Astrocyte of the cerebellum (primary cell): Measurements from ENCODE around the gene NUDT1.

ENCODE experiments used
- DNase-seq: peaks from one replicate; pipeline ENCODE4 v3.0.0-alpha.2; 2011; ENCODE audit warnings: low read depth
- H3K4me3 ChIP-seq: 2 replicates; pipeline ENCODE4 v1.5.1; 2011; ENCODE audit warnings: mild to moderate bottlenecking, low read depth, low read length, moderate library complexity
- CTCF ChIP-seq: IDR thresholded peaks from 2 replicates; pipeline ENCODE4 v1.5.1; 2012; ENCODE audit warnings: low read length, low read depth, moderate library complexity, mild to moderate bottlenecking; ENCODE audit errors: missing control alignments
- in situ Hi-C: cut with HindIII; loops from 2 replicates; pipeline ENCODE4 v1.10.0; 2017; ENCODE audit warnings: low sequenced_read_pairs

NUDT1 gene

DNA sequence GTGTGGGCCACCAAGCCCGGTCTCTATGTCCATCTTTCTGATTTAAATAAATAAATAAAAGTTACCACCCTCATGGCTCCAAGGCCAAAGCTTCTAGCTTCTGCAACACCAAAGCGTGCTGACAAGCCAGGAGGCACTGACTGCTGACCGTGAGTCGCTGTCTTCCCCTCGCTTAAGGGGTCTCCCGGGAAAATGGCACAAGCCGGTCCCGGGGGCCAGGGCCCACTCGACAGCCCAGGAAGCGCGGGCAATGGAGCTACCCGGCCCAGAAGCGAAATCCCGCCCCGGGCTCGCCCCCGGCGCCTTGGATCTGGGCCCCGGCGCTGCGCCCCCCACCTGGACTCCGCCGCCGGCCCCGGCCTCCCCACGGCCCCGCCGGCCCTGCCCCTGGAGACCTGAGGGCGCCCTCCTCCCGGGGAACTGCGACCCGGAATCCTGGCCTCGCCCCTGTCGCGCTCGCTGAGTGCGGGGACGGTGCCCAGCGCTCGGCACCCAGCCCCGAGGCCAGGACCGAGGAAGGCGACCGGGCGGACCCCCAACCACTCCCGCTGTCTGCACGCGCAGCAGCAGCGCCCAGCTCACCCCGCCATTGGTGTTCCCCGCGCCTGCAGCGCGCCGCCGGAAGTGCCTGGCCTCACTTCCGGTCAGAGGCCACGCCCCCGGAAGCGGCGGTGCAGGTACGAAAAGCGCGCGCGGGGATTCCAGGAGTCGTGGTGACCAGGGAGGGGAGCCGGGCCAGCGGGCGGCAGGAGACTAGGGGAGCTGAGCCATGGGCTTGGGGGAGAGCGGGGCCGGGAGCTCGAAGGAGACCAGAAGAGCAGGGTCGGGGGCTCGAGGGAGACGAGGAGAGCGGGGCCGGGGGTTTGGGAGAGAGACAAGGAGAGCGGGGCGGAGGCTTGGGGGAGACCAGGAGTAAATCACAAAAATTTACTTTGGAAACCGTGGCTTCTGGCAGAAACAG is at the start of gene NUDT1, which contains the start of gene MRM2:
Gene NUDT1 (plus strand): TSS at position 647 of the 961 bp plus-strand sequence. CDS start 2,349 bp downstream, outside the sequence.
Gene MRM2 (minus strand): TSS at position 626 of the 961 bp plus-strand sequence. CDS start 36 bp downstream, at position 590.
- DNase-seq = no peak
- H3K4me3 ChIP-seq = peak within 1 kb of the TSS; percentile 81
- no peak for TF ChIP-seq CTCF
- in situ Hi-C loops = no loop called here

- no peak overlapping the region for H3K4me3 ChIP-seq
- no peak for DNase-seq
- TF ChIP-seq CTCF = no peak
- in situ Hi-C loops = no loop called here
These were observed 49.0 kb upstream of the NUDT1 start for GRCh38 chr7:2192831-2193534.

- in situ Hi-C loops = no loop called here
- no peak for TF ChIP-seq CTCF
- no peak overlapping the region for H3K4me3 ChIP-seq
- DNase-seq = no peak
These were observed 48.3 kb upstream of the NUDT1 start for GRCh38 chr7:2193575-2194305.

GRCh38 chr7:2195400-2196246 is 46.4 kb upstream of the NUDT1 start:
- DNase-seq = no peak
- TF ChIP-seq CTCF = no peak
- in situ Hi-C loops = no loop called here
- H3K4me3 ChIP-seq = no peak overlapping the region

DNA sequence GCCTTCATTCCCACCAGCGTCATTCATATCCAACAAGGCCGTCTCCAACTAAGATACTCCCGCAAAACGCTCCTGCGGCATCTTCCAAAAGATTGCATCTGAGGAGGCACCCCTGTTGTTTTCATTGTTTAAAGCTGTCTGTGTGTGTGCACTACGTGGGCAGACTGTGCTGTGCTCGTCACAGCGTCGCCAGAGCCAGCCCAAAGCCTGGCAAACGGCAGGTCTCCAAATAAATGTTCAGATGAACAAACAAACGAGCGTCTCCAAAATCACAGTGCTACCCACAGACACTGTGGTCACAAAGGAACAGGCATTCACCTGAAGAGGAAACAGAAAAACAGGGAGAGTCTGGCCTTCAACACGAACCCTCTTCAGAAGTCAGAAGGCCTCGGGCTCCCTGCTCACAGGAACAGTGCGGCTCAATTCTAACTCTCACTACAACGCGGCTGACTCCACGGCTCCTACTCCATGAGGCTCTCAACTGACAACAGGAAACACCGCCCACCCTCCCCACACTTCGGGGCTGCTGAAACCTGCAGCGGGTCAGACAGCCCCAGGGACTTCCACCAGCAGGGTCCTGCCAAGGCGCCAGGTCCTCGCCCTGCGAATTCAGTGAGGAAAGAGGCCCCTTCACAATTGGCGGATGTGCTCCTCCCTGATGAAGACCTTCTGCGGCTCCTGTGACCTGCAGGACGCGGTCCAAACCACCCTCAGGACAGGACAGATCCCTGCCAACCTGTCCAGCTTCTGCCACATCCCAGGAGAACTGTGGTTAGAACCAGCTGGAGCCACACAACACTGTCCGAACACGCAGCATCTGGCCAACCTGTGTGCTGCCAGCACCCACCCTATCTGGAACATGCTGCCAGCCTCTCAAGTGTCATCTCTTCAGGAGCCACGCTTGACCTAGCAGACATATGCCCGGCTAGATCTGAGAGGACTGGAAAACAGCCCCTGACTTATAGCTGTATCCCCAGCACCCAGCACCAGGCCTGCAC is 45.3 kb upstream of the NUDT1 start:
- in situ Hi-C loops = no loop called here
- TF ChIP-seq CTCF = no peak
- H3K4me3 ChIP-seq = no peak overlapping the region
- DNase-seq = no peak
